AG04449 (cell line): Measurements from ENCODE around the gene NRSN1.
"Not testable (repeated sequence)": the region's sequence is repeated elsewhere in the genome, so short reads cannot be mapped to it uniquely, and the experiment has no call there.

Experiments used
- CTCF ChIA-PET: fragments of 350-600 bp; formaldehyde crosslinking; extraction: SDS; loops from one replicate; lab custom pipeline; 2021; ENCODE audit warnings: antibody characterized with exemption; lab: Yijun Ruan, JAX
- POLR2A ChIA-PET: fragments of 400-600, 350-600 bp; formaldehyde crosslinking; extraction: SDS; loops from one replicate; lab custom pipeline; 2020; ENCODE audit warnings: antibody characterized with exemption, inconsistent platforms; lab: Yijun Ruan, JAX
- DNase-seq: peaks from one replicate; pipeline ENCODE4 v3.0.0-alpha.2; 2010; ENCODE audit warnings: low read depth, low spot score
- H3K4me3 ChIP-seq: 2 replicates; pipeline ENCODE4 v1.5.1; 2011; ENCODE audit warnings: low read depth, mild to moderate bottlenecking, control low read depth, low read length
- TF ChIP-seq, protein P1 (sequence below): IDR thresholded peaks from one replicate; pipeline ENCODE4 v1.5.1; 2011; ENCODE audit warnings: mild to moderate bottlenecking, moderate library complexity, low read length, control low read depth, inconsistent platforms; ENCODE audit not compliant: insufficient read depth; ENCODE audit errors: missing control alignments

The NRSN1 gene

DNA sequence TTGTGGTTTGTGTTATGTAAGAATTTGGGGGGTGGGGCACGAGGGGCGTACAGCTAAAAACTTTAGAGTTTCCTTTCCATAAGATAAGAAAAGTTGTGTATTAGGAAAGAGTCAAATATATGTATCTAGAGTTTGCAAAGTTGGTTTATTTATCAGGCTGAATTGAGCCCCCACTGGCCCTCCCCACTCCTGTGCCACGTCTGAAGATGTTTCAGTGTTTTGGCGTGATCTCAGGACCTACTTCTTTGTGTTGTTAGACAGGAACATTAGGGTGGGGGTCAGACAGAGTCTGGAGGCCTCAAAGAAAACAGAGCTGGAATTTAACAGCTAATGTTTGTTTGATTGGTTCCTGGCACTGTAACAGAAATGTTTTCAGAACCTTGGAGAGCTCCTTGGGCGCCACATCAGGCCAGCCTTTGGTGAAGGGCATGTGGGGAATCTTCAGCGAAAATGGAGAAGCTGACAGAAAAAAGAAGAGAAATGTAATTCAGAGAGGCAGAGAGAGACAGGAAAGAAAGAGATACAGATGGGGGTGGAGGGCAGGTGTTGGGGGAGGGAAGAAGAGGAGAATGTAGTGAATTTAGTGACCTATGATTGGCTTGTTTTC lies 674 bp downstream of the NRSN1 start:
- CTCF ChIA-PET = no interaction called here

GRCh38 chr6:24127316-24127715 lies 1.3 kb downstream of the NRSN1 start:
- TF ChIP-seq, protein P1, sequence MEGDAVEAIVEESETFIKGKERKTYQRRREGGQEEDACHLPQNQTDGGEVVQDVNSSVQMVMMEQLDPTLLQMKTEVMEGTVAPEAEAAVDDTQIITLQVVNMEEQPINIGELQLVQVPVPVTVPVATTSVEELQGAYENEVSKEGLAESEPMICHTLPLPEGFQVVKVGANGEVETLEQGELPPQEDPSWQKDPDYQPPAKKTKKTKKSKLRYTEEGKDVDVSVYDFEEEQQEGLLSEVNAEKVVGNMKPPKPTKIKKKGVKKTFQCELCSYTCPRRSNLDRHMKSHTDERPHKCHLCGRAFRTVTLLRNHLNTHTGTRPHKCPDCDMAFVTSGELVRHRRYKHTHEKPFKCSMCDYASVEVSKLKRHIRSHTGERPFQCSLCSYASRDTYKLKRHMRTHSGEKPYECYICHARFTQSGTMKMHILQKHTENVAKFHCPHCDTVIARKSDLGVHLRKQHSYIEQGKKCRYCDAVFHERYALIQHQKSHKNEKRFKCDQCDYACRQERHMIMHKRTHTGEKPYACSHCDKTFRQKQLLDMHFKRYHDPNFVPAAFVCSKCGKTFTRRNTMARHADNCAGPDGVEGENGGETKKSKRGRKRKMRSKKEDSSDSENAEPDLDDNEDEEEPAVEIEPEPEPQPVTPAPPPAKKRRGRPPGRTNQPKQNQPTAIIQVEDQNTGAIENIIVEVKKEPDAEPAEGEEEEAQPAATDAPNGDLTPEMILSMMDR = no peak
- DNase-seq = no peak
- ChIA-PET POLR2A (no interaction called here), CTCF (no interaction called here)
- H3K4me3 ChIP-seq = no peak overlapping the region

More for the DNA sequence above, 674 bp downstream of the NRSN1 start:
- DNase-seq = no peak
- POLR2A ChIA-PET = no interaction called here
- TF ChIP-seq, protein P1 = no peak
- no peak overlapping the region for H3K4me3 ChIP-seq

DNA sequence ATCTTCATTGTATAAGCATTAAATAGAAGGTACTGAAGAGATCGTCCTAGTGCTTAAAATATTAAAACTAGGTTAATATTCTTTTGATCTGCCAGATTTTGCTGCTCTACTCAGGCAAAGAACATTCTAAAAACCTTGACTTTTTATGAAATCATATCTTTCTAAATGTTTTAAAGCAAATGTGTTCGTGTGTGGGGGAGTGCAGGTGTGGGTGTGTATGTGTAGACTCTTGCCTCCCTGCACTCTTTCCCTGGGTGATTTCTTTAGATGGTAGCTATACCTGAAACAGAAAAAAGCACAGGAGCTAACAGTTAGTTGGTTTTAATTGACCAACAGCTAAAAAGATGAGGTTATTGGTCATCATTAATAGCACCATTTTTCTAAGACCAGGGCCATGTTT lies 5.7 kb downstream of the NRSN1 start:
- H3K4me3 ChIP-seq = no peak overlapping the region
- ChIA-PET POLR2A (no interaction called here), CTCF (no interaction called here)
- TF ChIP-seq, protein P1 = no peak
- DNase-seq = no peak

- CTCF ChIA-PET = no interaction called here
Observed at GRCh38 chr6:24139080-24139479, 13.1 kb downstream of the NRSN1 start.

DNA sequence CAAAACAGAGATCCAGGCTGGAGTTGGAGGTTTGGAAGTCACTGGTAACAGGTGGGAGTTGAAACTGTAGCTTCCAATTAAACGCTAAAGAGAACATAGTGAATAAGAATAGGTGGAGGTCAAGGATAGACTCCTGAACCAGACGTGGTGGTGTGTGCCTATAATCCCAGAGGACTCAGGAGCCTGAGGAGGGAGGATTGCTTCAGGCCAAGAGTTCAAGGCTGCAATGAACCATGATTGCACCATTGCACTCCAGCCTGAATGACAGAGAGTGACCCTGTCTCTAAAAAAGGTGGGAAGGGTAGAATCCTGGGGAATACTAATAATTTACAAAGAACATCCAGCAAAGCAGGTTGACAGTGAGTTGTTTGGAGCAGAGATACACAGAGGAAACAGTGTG lies 13.6 kb downstream of the NRSN1 start:
- no peak overlapping the region for H3K4me3 ChIP-seq
- CTCF ChIA-PET = no interaction called here
- TF ChIP-seq, protein P1 = no peak
- no peak for DNase-seq
- POLR2A ChIA-PET = no interaction called here

More at GRCh38 chr6:24139080-24139479, 13.1 kb downstream of the NRSN1 start:
- no peak for DNase-seq
- H3K4me3 ChIP-seq = no peak overlapping the region
- TF ChIP-seq, protein P1 = no peak
- POLR2A ChIA-PET = no interaction called here

GRCh38 chr6:24140591-24140990 lies 14.6 kb downstream of the NRSN1 start:
- DNase-seq = no peak
- H3K4me3 ChIP-seq = no peak overlapping the region
- POLR2A ChIA-PET = no interaction called here
- TF ChIP-seq, protein P1 = no peak
- CTCF ChIA-PET = no interaction called here

DNA sequence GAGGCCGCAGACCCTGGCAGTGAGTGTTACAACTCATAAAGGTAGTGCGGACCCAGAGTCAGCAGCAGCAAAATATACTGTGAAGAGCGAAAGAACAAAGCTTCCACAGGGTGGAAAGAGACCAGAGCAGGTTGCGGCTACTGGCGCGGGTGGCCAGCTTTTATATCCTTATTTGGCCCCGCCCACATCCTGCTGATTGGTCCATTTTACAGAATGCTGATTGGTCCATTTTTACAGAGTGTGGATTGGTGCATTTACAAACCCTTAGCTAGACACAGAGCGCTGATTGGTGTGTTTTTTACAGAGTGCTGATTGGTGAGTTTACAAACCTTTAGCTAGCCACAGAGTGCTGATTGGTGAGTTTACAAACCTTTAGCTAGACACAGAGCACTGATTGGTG lies 16.7 kb downstream of the NRSN1 start:
- CTCF ChIA-PET, POLR2A ChIA-PET, H3K4me3 ChIP-seq, DNase-seq: not testable (repeated sequence)
